Measurements from ENCODE around the gene C1D.
"Not testable (repeated sequence)": the region's sequence is repeated elsewhere in the genome, so short reads cannot be mapped to it uniquely, and the experiment has no call there.

Gene C1D

GRCh38 chr2:67999332-67999731, 63.5 kb downstream of the C1D start:
- DNase-seq (ENCODE audit: low read depth): no peak

- DNase-seq (ENCODE audit: low read depth): no peak
Measured at GRCh38 chr2:67997903-67998302, 64.9 kb downstream of the C1D start.

- DNase-seq (ENCODE audit: low read depth): no peak
Measured at GRCh38 chr2:67997528-67997900, 65.3 kb downstream of the C1D start.

GRCh38 chr2:67996772-67997527, 65.9 kb downstream of the C1D start:
- DNase-seq (ENCODE audit: low read depth): no peak

- no peak for DNase-seq (ENCODE audit: low read depth)
Measured at GRCh38 chr2:67994716-67995115, 68.1 kb downstream of the C1D start.

- DNase-seq (ENCODE audit: low read depth): not testable (repeated sequence)
Measured at GRCh38 chr2:67994069-67994468, 68.7 kb downstream of the C1D start.

- no peak for DNase-seq (ENCODE audit: low read depth)
Measured at GRCh38 chr2:67993329-67993728, 69.5 kb downstream of the C1D start.

- no peak for DNase-seq (ENCODE audit: low read depth)
Measured at GRCh38 chr2:67991456-67991855, 71.3 kb downstream of the C1D start.

Measured in T-helper 22 cell (primary cell).